HG03354 (cell line): ENCODE results near the gene RIMKLB.

Experiments
- ATAC-seq: cut with Tn5 transposase; IDR thresholded peaks from one replicate; pipeline ENCODE4 v1.9.1; 2021; ENCODE audit warnings: mild to moderate bottlenecking; ENCODE audit not compliant: unreplicated experiment, poor library complexity, severe bottlenecking

Gene RIMKLB, protein sequence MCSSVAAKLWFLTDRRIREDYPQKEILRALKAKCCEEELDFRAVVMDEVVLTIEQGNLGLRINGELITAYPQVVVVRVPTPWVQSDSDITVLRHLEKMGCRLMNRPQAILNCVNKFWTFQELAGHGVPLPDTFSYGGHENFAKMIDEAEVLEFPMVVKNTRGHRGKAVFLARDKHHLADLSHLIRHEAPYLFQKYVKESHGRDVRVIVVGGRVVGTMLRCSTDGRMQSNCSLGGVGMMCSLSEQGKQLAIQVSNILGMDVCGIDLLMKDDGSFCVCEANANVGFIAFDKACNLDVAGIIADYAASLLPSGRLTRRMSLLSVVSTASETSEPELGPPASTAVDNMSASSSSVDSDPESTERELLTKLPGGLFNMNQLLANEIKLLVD

DNA sequence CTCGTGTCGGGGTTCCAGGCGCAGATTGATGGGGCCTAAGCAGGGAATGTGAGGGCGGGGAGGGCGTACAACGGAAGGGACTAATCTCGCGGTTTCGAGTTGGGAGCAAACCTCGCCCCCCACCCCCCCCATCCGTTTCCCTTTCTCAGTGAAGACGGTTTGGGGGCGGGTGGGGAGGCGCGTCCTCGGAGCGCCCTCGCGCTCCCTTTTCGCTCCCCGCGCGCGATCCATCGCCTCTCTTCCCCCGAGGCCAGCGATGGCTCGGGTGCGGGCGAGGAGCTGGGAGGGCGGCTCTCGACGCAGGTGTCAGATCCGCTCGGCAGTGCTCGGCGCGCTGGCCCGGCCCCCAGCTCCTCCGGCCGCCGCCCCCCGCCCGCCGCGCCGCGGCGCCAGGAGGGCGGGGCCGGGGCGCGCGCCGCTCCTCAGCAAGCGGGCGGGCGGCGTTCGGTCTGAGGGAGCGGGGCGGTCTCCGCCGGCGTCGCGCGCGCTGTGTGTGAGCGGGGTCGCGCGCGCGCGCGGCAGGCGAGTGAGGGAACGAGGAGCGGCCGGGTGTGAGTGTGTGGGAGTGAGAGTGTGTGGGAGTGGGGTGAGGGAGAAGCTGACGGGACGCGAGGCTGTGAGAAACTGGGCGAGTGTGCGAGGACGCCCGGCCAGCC is at the start of gene RIMKLB:
RIMKLB (plus strand) TSS at position 516 of the 656 bp plus-strand sequence. CDS start 15,876 bp downstream, outside the sequence.
- peak; percentile 79 for ATAC-seq

DNA sequence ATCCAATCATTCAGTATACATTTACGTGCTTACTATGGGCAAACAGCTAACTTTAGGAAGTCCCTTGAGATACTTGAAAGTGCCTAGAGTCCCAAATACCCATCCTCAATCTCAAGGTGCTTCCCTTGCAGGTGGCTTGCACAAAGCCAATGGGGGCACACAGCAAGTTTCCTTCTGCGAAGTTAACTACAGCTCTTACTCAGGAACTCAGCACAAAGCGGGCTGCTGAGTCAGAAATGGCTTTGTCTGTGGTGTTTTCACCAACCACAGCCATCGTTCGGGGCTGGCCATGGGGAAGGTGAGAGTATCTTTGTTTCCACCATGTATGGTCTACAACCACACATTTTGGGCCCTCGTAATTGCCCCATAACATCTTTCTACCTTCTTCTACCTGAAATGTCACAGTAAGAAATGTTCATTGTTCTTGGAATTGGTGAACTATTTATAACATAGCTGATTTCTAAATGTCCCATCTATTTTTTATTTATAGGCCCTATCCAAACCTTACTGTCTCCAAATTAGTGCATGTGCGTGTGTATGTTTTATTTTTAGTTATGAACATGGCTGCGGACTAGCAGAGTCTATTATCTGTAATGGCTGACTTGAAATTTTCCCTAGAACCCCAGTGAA is 49.1 kb upstream of the RIMKLB start:
- ATAC-seq: peak; percentile 72

DNA sequence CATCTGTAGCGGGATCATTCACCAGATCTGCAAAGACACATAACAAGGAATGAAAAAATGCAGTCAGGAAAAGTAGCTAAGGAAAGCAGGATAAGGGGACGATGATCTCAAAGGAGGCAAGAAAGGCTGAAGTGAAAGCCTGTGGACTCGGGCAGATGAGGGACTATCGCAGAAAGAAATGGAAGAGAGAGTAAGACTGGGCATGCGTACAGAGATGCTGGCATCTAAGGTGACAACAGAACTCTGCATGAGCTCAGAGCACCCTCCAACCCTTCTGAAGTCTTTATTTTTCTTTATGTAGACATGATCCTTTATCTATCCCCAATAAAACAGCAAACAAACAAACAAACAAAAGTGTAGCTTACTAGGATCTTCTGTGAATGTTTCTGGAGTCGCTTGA is 42.4 kb upstream of the RIMKLB start:
- ATAC-seq: no peak

DNA sequence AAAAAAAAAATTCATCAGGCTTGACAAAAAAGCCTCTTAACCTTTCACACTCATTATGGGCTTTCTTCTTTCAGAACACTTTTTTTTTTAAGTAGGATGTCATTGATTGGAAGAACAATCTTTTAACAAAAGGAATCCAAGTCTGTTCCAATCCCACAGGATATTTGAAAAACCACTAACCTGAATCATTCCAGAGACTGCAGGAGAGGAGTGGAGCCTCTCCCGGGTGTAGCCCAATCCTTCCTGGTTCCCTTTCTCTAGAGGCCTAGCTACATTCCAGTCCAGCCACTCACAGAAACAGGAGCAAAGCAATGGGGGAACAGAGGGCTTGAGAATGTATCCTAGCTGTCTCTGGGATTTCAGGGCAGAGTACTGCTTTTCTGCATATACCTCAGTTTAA is 39.4 kb upstream of the RIMKLB start:
- no peak for ATAC-seq

DNA sequence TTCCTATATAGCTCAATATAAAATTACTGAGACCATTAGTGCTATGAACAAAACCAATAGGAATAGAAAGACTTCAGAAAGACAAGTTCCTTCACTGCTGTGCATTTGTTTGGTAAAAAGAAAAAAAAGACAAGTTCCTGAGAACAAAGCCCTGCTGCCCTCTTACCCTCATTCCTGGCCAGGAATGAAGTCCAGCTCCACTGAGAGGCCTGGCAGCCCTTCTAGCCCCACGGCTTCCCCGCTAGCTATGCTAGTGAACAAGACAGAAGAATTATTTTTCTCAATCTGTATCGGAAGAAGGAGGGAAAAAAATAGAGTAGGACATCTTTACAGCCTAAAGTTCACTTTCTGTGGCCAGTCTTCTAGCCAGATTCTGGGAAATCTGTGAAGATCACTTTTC is 36.8 kb upstream of the RIMKLB start:
- no peak for ATAC-seq

DNA sequence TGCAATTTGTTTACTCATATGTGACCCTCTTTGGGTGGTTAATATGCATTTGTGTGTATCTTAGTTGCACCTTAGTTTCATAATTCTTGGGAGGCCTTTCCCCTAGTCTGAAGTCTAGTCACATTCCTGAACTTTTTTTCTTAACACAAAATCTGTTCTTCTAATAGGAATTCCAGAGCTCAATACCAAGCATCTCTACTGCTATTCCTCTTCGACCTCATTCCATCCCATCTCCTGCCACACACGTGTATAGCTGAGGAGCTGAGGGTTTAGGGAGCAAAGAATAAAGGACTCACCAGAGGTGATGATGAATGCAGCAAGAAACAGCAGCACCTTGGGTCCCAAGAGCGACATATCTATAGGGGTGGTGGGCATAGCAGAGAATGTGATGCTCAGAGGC is 36.0 kb upstream of the RIMKLB start:
- no peak for ATAC-seq

DNA sequence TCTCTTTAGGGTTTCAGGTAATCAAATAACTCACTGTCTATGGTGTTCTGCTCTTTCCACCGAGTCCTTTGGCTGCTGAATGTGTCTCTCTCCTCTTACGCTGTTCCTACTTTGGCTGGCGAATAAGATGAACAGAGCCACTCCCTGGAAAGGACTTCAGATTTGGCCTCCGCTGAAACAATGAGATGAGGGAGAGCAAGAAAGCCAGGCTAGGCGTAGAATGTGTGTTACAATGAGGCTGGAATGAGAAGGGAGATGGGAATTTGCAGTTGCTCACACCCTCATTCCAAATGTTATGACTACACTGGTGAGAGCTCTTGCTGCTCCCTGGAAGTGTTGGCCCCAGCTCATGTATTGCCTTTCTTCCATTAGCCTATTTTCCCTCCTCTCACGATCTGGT is 35.2 kb upstream of the RIMKLB start, which contains the start of gene MFAP5:
MFAP5 (minus strand) TSS at position 234 of the 400 bp plus-strand sequence. CDS start 722 bp downstream, outside the sequence.
- no peak for ATAC-seq

DNA sequence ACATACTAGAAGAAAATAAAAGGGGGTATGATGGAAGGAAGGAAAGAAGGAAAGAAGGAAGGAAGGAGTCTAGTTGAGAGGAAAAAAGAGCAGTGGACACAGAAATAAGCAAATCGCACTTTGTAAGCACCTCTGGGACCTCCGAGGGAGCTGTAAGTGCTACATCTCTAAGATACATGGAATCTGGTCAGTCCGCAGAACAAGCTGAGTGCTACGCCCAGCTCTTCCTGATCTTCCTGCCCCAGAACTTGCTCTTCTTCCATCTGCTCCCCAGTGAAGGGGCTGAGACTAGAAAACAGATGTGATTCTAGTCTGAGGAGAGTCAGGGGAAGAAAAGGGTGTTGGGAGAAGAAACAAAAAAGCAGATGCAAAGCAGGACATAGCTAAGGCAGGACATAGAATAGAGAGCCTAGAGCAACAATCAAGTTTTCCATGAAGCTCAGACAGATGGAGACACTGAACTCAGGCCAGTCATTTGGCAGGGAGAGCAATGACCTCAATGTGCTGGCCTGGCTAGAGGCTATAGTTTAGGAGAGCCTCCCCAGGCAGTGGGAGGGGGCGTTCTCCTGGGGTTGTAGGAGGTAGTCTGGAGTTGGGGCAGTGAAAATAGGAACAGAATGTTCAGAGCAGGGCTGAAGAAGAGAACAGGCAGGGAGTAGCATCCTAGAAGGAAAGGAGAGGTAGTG is 33.4 kb upstream of the RIMKLB start:
- no peak for ATAC-seq

DNA sequence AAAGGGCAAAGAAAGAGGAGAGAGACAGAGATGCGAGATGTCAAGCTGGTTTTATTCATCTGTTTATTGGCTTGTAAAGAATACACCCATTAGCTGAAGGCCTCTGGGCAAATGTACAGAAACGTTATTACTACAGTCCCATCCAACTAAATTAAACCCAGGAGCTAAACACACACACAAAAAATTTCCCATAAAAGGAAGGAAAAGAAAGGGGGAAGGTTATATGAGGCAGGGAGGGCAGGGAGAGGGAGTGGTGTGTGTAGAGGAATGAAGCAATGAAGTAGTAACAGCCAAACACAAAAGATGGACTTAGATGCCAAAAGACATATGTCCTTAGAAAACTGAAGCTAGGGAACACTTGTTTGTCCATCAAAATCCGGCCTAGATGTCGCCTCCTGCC is 32.0 kb upstream of the RIMKLB start:
- no peak for ATAC-seq

DNA sequence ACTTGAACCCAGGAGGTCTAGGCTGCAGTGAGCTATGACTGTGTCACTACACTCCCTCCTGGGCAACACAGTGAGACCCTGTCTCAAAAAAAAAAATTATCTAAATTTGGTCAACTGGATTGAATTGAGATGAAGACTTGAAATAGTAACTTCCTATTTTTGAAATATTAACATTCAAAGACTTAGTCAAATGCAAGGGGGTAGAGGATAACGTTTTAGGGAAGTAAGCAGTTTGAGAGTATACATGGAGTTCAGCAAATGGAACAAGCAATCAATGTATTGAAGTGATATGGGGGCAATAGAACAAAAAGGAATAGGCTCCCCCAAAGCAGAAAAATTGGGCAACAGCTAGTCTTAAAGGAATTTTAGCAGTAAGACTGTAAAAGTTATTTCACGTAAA is 30.5 kb upstream of the RIMKLB start:
- ATAC-seq: no peak

DNA sequence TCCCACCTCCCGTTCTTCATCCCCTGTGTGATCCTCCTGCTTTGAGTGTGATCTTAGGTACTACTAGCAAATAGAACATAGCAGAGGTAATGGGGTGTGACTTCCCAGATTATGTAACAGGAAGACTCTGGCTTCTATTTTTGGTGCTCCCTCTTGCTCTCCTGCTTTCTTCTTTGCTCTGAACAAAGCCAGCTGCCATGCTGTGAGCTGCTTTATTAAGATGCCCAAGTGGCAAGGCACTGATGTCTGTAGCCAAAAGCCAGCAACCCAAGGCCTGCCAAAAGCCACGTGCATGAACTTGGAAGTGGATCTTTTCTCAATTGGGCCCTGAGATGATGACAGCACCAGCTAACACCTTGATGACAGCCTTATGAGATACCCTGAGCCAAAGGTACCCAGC is 29.4 kb upstream of the RIMKLB start:
- no peak for ATAC-seq

DNA sequence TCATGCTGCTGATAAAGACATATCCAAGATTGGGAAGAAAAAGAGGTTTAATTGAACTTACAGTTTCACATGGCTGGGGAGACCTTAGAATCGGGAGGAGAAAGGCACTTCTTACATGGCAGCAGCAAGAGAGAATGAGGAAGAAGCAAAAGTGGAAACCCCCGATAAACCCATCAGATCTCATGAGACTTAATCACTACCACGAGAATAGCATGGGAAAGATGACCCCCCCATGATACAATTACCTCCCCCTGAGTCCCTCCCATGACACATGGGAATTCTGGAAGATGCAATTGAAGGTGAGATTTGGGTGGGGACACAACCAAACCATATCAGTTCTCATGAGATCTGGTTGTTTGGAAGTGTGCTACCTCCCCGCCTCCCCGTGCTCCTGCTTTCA is 25.4 kb upstream of the RIMKLB start:
- no peak for ATAC-seq

DNA sequence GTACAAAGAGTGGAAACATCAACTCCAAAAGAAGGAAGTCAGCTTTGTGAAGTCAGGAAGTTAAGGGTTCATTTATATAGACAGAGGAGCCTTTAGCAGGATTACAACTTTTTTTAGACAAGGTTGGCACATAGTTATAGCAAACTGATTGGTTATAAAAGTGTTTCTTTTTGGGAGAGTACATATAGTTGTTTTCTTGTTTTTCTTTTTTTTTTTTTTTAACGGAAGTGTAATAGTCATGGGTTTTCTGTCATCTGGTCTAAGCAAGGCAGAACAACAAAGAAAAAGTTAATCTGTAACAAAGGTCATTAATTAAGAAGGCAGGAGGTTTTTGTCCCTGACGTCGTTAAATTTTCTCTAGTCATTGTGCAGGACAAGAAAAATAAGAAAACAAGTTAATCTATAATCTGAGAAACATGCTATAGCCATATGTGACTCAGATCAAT is 22.2 kb upstream of the RIMKLB start:
- peak; percentile 91 for ATAC-seq

DNA sequence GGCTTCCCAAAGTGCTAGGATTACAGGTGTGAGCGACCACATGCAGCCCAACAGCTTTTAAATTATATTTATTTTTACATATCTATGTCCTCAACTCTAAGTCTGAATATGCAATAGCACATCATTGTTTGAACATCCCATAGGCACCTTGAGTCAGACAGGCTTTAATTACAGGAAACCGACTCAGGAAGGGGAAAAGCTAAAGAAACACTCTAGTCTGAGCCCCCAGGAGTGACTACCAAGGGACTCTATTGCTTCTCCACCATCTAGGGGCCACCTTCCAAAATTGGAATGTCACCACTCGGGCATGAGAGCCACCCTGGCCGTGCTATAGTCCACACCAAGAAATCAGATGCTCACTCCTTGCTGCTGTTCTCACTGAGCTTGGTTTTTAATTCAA is 21.1 kb upstream of the RIMKLB start:
- no peak for ATAC-seq

DNA sequence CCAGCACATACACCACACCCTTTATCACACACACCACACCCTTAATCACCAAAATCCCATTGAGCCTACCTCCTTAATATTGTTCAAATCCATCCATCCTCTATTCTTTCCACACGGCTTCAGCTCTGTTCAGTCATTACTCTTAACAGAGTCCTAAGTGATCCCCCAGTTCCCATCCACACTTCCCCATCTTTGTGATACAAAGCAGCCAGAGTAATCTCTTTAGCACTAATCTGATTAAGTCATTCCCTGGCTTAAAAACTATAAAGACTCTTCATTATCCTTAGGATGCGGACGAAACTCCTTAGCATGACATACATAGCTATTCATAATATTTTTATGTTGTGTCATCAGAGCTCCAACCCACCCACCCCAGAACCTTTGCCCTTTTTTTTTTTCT is 20.4 kb upstream of the RIMKLB start:
- ATAC-seq: no peak

DNA sequence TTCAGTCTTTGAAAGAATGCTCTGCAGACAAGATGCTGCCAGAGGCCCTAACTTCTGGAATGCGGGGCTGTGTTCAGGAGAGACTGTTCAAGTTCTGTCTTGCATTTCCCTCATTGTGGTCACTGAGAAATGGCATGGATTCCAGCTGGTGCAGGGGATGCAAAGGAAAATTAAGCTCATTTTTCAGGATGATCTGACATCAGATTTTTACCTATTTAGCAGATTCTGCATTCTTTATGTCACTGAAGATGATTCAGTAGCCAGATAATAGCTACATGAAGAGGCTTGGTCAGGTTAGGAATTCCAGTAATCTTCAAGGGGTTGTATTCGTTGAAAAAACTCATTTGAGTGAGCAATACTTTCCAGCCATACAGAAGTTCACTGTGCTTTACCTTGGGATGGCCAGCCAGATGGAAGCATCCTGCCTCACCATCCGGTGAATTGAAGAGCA is 19.1 kb upstream of the RIMKLB start:
- no peak for ATAC-seq

DNA sequence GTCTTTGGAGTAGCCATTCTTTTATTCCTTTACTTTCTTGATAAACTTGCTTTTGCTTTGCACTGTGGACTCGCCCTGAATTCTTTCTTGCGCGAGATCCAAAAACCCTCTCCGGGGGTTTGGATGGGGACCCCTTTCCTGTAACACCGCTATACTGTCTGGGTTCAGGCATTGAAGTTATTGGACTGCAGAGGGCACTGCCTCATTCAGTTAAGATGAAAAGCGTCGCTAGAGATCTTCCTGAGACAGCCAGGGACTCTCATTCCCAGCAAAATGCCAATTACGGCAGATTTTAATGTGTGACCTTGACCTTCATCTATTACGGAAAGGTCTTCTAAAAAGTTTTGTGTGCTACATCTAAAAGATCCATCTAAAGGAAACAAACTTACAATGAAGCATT is 17.3 kb upstream of the RIMKLB start:
- ATAC-seq: no peak

DNA sequence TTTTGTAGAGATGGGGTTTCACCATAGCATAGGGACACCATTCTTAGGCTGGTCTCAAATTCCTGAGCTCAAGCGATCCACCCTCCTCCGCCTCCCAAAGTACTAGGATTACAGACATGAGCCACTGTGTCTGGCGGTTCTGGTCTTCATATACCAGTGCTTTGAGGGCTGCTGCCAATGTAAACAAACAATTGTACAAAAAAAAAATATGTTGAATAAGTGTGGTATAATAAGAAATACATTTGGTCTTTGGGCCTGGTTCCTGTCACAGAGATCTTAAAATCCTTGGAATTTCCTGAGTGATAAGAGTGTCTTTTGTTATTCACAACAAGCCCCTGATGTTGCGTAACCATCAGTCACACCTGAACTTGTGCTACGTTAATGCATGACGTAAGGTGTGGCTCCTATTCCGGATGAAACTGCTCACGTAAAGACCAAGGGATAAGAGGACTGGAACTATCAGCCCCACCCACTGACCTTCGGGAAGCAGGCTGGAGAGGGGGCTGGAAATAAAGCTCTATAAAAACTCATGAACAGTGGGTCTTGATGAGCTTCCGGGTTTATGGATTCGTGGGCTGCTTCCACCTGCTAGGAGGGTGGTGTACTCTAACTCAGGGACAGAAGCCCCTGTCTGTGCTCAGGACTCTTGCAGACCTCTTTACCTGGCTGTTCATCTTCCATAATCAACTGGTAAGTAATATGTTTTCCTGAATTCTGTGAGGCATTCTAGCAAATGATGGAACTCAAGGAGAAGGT is 16.5 kb upstream of the RIMKLB start:
- ATAC-seq: no peak

DNA sequence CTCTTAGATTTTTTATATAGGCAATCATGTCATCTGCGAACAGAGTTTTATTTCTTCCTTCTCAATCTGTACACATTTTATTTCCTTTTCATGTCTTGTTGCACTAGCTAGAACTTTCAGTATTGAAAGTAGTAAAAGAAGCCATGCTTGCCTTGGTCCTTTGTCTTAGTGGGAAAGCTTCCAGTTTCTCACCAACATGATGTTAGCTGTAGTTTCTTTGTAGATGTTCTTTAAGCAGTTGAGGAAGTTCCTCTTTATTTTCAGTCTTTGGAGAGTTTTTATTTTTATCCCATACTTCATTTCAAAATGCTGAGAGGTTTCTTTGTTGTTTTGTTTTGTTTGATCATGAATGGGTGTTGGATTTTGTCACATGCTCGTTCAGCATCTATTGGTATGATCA is 12.7 kb upstream of the RIMKLB start:
- no peak for ATAC-seq
